ENCODE measurements around the gene FGF6.

DNA sequence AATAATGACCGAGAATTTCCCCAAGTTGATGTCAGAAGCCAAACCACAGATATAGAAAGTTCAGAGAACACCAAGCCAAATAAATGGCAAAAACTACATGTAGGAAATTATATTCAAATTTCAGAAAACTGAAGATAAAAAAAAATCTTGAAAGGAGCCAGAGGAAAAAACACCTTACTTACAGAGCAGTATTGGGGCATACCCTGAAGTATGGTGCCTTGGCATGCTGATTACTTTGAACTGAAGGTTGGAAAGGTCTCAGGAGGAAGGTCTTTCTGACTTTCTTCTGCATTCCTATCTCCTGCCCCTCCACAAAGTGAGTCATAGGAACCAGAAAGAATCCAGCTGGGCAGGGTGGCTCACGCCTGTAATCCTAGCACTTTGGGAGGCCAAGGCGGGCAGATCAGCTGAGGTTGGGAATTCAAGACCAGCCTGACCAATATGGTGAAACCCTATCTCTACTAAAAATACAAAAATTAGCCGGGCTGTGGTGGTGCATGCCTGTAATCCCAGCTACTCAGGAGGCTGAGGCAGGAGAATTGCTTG, 8.8 kb upstream of the FGF6 start:
- TF ChIP-seq CTCF (IDR thresholded peaks at IDR 0.05; ENCODE audit: low read length): no peak
- no peak for TF ChIP-seq EZH2 (optimal IDR thresholded peaks at IDR 0.05; ENCODE audit: low read depth, low read length)
- TF ChIP-seq EZH2phosphoT487 (IDR thresholded peaks at IDR 0.05; ENCODE audit: low read length): no peak

All from MM.1S (cell line).